HCT116 (cell line): ENCODE data around the gene PLCD3. TPM values are rescaled to one million over a fixed set of nuclear protein-coding genes. Genes with fewer than 3 reads are reported as not detected.

ENCODE experiments used
- ATAC-seq: fragments of 200-7000 bp; cut with Tn5 transposase; 2 replicates; pipeline ENCODE4 v1.9.1; 2020; ENCODE audit warnings: mild to moderate bottlenecking, moderate library complexity
- BruUV-seq: library from RNA; stranded (reverse); fragments of 400-500 nt; replicated peaks from 2 replicates; lab custom pipeline; 2021; lab: Mats Ljungman, UMichigan
- CTCF ChIA-PET: fragments of 300-600 bp; sonication (Branson Sonifier 250); formaldehyde crosslinking; loops from one replicate; lab custom pipeline; 2021; ENCODE audit warnings: antibody characterized with exemption; lab: Charles Lee
- POLR2A ChIA-PET: fragments of 300-600, 350-600 bp; sonication (Branson Sonifier 250); formaldehyde crosslinking; loops from one replicate; lab custom pipeline; 2021; ENCODE audit warnings: antibody characterized with exemption; lab: Charles Lee
- RAD21 ChIA-PET, 2 experiments: fragments of 300-600 bp; sonication (Branson Sonifier 250); formaldehyde crosslinking; loops; one replicate each; lab custom pipeline; 2023; ENCODE audit warnings: low total read pairs in 2 of 2; ENCODE audit not compliant: uncharacterized antibody in 2 of 2, unreplicated experiment in 2 of 2, low non-redundant PET in 1 of 2; lab: Charles Lee
- DNase-seq: peaks from one replicate; pipeline ENCODE4 v3.0.0-alpha.2; 2010; ENCODE audit warnings: low read depth, low spot score
- H2AFZ ChIP-seq: fragments of 200-600 bp; shearing (Covaris generic), sonication (generic); 2 replicates; pipeline ENCODE4 v1.6.1; 2017; ENCODE audit warnings: low read depth, mixed run types, mixed read lengths, antibody characterized with exemption, low read length; ENCODE audit not compliant: poor library complexity, severe bottlenecking
- H3K27ac ChIP-seq: 2 replicates; pipeline ENCODE4 v1.5.1; 2012; ENCODE audit warnings: low read depth, low read length
- H3K27me3 ChIP-seq: fragments of 200-600 bp; sonication (generic); 2 replicates; pipeline ENCODE4 v1.6.1; 2016; ENCODE audit warnings: mixed run types, low read length, mixed read lengths; ENCODE audit not compliant: insufficient read depth
- H3K36me3 ChIP-seq, 2 experiments: fragments of 200-500 bp in 1 of 2; fragments of 200-600 bp in 1 of 2; sonication (Bioruptor generic) in 1 of 2; sonication (generic) in 1 of 2; 2 replicates each; pipeline versions ENCODE4 v1.5.1 to v1.6.1; 2014 to 2016; ENCODE audit warnings: low read length in 2 of 2, inconsistent platforms in 1 of 2, mixed read lengths in 1 of 2, mixed run types in 1 of 2; ENCODE audit not compliant: insufficient read depth in 2 of 2, control insufficient read depth in 1 of 2
- H3K4me1 ChIP-seq, 2 experiments: fragments of 200-600 bp in 1 of 2; sonication (generic) in 1 of 2; 2 replicates each; pipeline versions ENCODE4 v1.5.1 to v1.6.1; 2012 to 2017; ENCODE audit warnings: low read length in 2 of 2, inconsistent platforms in 1 of 2, mild to moderate bottlenecking in 1 of 2, mixed read lengths in 1 of 2, mixed run types in 1 of 2, moderate library complexity in 1 of 2; ENCODE audit not compliant: insufficient read depth in 2 of 2, control insufficient read depth in 1 of 2
- H3K4me2 ChIP-seq: fragments of 200-600 bp; sonication (generic); 2 replicates; pipeline ENCODE4 v1.6.1; 2017; ENCODE audit warnings: mixed run types, low read length, mixed read lengths
- H3K4me3 ChIP-seq, 2 experiments: fragments of 200-600 bp in 1 of 2; sonication (generic) in 1 of 2; replicated peaks in 1 of 2; 2 replicates each; pipeline ENCODE4 v1.5.1; 2011 to 2016; ENCODE audit warnings: low read length in 2 of 2, control low read depth in 1 of 2, low read depth in 1 of 2, mild to moderate bottlenecking in 1 of 2, mixed read lengths in 1 of 2, mixed run types in 1 of 2
- H3K79me2 ChIP-seq: fragments of 200-600 bp; sonication (generic); 2 replicates; pipeline ENCODE4 v1.6.1; 2017; ENCODE audit warnings: mild to moderate bottlenecking, mixed run types, low read length, moderate library complexity, mixed read lengths; ENCODE audit not compliant: insufficient read depth
- H3K9ac ChIP-seq: fragments of 200-600 bp; sonication (generic); 2 replicates; pipeline ENCODE4 v1.6.1; 2016; ENCODE audit warnings: low read length, mixed read lengths
- H3K9me2 ChIP-seq: fragments of 200-600 bp; sonication (generic), shearing (Covaris generic); 2 replicates; pipeline ENCODE4 v1.6.1; 2017; ENCODE audit warnings: mixed run types, mild to moderate bottlenecking, moderate library complexity; ENCODE audit not compliant: insufficient read depth
- H3K9me3 ChIP-seq, 2 experiments: fragments of 200-500 bp in 1 of 2; fragments of 200-600 bp in 1 of 2; sonication (Bioruptor generic) in 1 of 2; sonication (generic) in 1 of 2; 2 replicates each; pipeline ENCODE4 v1.6.1; 2014 to 2017; ENCODE audit warnings: low read length in 2 of 2, mixed read lengths in 2 of 2, inconsistent platforms in 1 of 2, low read depth in 1 of 2, mild to moderate bottlenecking in 1 of 2, mixed run types in 1 of 2, moderate library complexity in 1 of 2; ENCODE audit not compliant: control insufficient read depth in 1 of 2, insufficient read depth in 1 of 2
- H4K20me1 ChIP-seq: fragments of 200-600 bp; sonication (generic), shearing (Covaris generic); 2 replicates; pipeline ENCODE4 v1.6.1; 2017; ENCODE audit warnings: mixed run types, mild to moderate bottlenecking, moderate library complexity; ENCODE audit not compliant: insufficient read depth
- ATF3 ChIP-seq: IDR thresholded peaks from 2 replicates; pipeline ENCODE4 v1.6.1; 2012
- EGR1 ChIP-seq: IDR thresholded peaks from 2 replicates; pipeline ENCODE4 v1.6.1; 2012; ENCODE audit warnings: low read depth
- ELF1 ChIP-seq: IDR thresholded peaks from 2 replicates; pipeline ENCODE4 v1.6.1; 2012; ENCODE audit warnings: low read depth, borderline replicate concordance
- EZH2phosphoT487 ChIP-seq: fragments of 200-600 bp; IDR thresholded peaks from 2 replicates; pipeline ENCODE4 v1.6.1; 2018; ENCODE audit warnings: antibody characterized with exemption, borderline replicate concordance
- FOSL1 ChIP-seq: IDR thresholded peaks from 2 replicates; pipeline ENCODE4 v1.6.1; 2012; ENCODE audit warnings: low read depth
- POLR2A ChIP-seq: IDR thresholded peaks from 2 replicates; pipeline ENCODE4 v1.7.0; 2011; ENCODE audit warnings: borderline replicate concordance; ENCODE audit not compliant: insufficient read depth, insufficient read length; ENCODE audit errors: extremely low read depth
- POLR2AphosphoS5 ChIP-seq: IDR thresholded peaks from 2 replicates; pipeline ENCODE4 v1.6.1; 2011; ENCODE audit warnings: mild to moderate bottlenecking, low read depth, low read length, moderate library complexity
- SIN3A ChIP-seq: IDR thresholded peaks from 2 replicates; pipeline ENCODE4 v1.6.1; 2012; ENCODE audit warnings: low read depth
- SRF ChIP-seq: IDR thresholded peaks from 2 replicates; pipeline ENCODE4 v1.6.1; 2012; ENCODE audit warnings: low read depth
- YY1 ChIP-seq: IDR thresholded peaks from 2 replicates; pipeline ENCODE4 v1.6.1; 2011; ENCODE audit warnings: low read length, low read depth, moderate library complexity, mild to moderate bottlenecking; ENCODE audit not compliant: insufficient replicate concordance; ENCODE audit errors: extremely low read depth
- ZFX ChIP-seq: fragments of 450-650 bp; IDR thresholded peaks from 2 replicates; pipeline ENCODE4 v1.6.1; 2017
- ZNF274 ChIP-seq: fragments of 200-500 bp; sonication (Bioruptor generic); IDR thresholded peaks from 2 replicates; pipeline ENCODE4 v1.6.1; 2014; ENCODE audit warnings: mild to moderate bottlenecking, low read depth, low read length, inconsistent platforms
- intact Hi-C: fragments of 100-400 bp; cut with micrococcal nuclease; formaldehyde crosslinking; loops from 2 replicates; pipeline ENCODE4 v1.10.0; 2022
- total RNA-seq: library from RNA; stranded (reverse); gene quantifications from one replicate; pipeline ENCODE4 v1.2.1, GENCODE V29; 2021; ENCODE audit not compliant: unreplicated experiment
- TF ChIP-seq, protein P1 (sequence below): IDR thresholded peaks from 2 replicates; pipeline ENCODE4 v1.6.1; 2012

Gene PLCD3
- total RNA-seq, 1 experiment from 2014 or later, result 197 TPM

GRCh38 chr17:45115015-45115625 lies 17.2 kb downstream of the PLCD3 start:
- ATAC-seq (no peak), DNase-seq (no peak)
- RAD21 ChIA-PET, result no interaction called here
- no peaks in the 10 kb centered on the region for H3K9me2 ChIP-seq
- H3K27me3 ChIP-seq, result no peaks in the 10 kb centered on the region
- BruUV-seq, result no TSS peak
- POLR2A ChIA-PET, result no interaction called here
- intact Hi-C loops, result no loop called here
- no peak for TF ChIP-seq EGR1
- no peak for TF ChIP-seq SIN3A
- no peak for TF ChIP-seq SRF
- TF ChIP-seq, protein P1, sequence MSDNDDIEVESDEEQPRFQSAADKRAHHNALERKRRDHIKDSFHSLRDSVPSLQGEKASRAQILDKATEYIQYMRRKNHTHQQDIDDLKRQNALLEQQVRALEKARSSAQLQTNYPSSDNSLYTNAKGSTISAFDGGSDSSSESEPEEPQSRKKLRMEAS, result no peak
- no peak for TF ChIP-seq POLR2AphosphoS5
- TF ChIP-seq ZFX, result no peak
- no peak for TF ChIP-seq EZH2phosphoT487
- no peak for TF ChIP-seq POLR2A
- no peak for TF ChIP-seq ATF3
- TF ChIP-seq ELF1, result no peak
- TF ChIP-seq YY1, result no peak
- TF ChIP-seq ZNF274, result no peak
- no peak for TF ChIP-seq FOSL1
- no peak overlapping the region for H3K4me3 ChIP-seq
- no peak overlapping the region for H2AFZ ChIP-seq
- CTCF ChIA-PET, result no interaction called here
- no peaks in the 10 kb centered on the region for H3K79me2 ChIP-seq
- H3K4me1 ChIP-seq, result peaks cover 3 to 10% of the 10 kb centered on the region in 2 experiments; a peak in 2 of 4 replicates
- no peak overlapping the region for H3K27ac ChIP-seq
- H3K9me3 ChIP-seq, result no peaks in the 10 kb centered on the region
- no peaks in the 10 kb centered on the region for H4K20me1 ChIP-seq
- H3K9ac ChIP-seq, result no peak overlapping the region
- H3K36me3 ChIP-seq, result peaks cover 2 to 10% of the 10 kb centered on the region in 2 experiments; a peak in 3 of 4 replicates
- H3K4me2 ChIP-seq, result no peak overlapping the region
